ENCODE results near the gene MRPL46.
"Not testable (repeated sequence)": the region's sequence is repeated elsewhere in the genome, so short reads cannot be mapped to it uniquely, and the experiment has no call there.

Gene MRPL46

DNA sequence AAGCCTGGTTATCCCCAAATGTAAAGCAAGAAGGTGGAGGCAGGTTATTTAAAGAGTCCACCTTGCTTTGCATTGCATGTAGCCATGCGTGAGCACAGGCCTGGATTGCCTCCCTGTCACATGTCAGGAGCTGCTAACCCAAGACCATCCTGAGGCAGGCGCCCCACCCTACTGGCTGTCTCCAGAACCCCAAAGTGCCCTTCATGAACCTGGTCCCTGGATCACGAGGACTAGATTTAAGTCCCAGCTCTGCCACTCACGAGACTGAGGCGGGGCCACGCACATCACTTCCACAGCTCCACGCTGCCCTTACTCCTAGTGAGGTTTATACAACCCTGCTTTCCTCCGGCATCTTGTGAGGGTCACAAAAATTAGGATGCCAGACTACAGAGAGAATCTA, 17.6 kb downstream of the MRPL46 start:
- no peak for DNase-seq
- intact Hi-C loops (cut with DNase I): loop anchor here (5.0 kb wide), 1 partner anchor 322 kb away; no protein-coding TSS in a partner anchor

DNA sequence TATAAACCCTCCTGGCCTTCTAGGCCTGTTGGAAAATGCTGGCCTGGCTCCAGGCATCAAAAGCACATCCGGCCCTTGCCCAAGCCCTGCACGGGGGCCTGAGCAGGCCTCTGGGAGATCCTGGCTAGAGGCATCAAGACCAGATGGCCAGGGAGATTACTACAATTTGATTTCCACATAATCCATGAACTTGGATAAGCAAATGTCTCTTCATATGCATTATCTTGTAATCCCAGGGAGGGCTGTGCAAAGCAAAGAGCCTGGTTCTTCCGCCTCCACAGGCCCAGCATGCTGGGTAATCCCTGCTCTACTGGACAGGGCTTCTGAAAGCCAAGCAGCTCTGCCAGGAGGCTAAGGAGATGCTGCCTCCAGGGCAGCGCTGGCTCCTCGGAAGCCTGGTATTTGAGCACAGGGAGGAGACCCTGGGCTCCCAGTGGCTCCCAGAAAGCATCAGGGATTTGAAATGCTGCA, 18.2 kb downstream of the MRPL46 start:
- intact Hi-C loops (cut with DNase I): loop anchor here (5.0 kb wide), 1 partner anchor 322 kb away; no protein-coding TSS in a partner anchor
- DNase-seq: no peak

DNA sequence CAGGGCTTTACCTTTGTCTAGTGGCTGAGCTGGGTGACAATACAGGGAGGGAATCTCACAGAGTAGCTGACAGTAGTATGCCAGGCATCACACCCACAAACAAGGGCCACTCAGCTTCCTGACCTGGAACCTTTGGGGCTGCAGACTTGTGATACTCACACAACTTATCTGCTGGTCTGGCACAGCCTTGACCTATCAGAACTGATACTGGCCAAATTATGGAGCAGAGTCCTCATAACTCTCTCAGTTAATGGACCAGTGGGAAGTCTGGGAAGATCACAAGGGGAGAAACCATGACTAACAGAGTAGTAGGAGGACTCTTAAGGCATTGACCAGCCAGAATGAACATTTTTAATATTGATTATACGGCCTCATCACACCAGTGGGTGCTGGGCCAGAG, 19.4 kb downstream of the MRPL46 start:
- intact Hi-C loops (cut with DNase I): loop anchor here (5.0 kb wide), 1 partner anchor 320 kb away; no protein-coding TSS in a partner anchor
- DNase-seq: no peak

DNA sequence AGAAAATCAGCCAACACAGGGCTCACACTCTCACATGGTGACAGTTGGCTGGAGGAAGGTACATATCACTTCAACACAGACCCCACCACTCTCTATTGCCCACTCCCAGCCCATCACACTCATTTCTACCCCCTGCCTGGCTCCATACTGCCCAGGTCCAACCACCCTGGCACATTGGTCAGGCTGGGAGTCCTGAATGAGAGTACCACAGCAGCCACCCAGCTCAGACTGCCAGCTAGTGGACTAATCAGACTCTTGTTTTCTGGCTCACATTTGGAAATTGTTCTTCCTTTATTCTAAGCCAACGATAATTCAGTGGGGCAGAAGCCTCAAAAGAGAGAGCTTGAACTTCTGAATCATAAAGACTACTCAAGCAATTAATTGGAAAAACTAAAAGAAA, 20.0 kb downstream of the MRPL46 start:
- intact Hi-C loops (cut with DNase I): loop anchor here (5.0 kb wide), 1 partner anchor 320 kb away; no protein-coding TSS in a partner anchor
- no peak for DNase-seq

DNA sequence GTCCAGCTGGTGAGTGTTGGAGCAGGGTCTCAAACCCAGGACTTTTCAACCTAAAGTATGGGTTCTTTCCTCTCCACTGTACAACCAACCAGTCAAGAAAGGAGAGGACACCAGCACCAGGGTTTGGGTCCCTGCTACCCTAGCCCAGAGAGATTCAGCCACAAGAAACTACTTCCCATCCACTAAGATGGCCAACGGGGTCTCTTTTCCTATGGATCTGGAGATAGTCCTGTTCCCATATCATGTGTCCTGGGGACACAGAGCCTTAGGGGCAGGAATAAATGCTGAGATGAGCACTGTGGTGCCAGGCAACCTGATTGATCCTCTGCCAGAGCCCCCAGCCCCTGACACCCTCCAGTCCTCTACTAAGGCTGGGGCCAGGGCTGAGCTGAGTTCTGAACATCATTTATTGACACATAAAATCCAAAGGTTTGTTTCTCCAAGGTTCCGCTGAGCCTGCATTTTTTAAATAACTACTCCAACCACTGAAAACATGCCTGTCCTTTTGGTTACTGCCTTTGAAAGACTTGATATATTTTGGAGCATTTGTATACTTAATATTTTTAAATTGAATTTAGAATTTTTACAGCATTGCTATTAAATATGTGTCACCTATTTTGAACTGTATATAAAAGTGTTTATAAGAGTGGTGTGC, 26.0 kb downstream of the MRPL46 start:
- no peak for DNase-seq
- intact Hi-C loops (cut with DNase I): no loop called here

DNA sequence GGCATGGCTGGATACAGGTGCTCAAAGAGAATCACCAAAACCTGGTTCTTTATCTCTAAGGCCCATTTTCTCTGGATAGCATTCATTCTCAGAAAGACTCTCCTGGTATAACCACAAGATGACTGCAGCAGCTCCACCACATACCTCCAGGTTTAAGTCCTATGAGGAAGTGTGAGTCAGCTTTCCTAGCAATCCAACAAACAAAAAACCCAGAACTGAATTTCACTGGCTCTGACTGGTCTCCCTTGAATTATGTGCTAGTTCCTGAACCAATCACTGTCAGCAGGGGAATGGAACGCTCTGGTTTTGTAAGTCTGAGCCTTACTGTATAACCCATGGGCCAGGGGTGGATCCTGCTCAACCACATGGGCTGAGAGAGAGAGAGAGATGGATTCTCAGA, 27.2 kb downstream of the MRPL46 start:
- DNase-seq: no peak
- intact Hi-C loops (cut with DNase I): no loop called here

DNA sequence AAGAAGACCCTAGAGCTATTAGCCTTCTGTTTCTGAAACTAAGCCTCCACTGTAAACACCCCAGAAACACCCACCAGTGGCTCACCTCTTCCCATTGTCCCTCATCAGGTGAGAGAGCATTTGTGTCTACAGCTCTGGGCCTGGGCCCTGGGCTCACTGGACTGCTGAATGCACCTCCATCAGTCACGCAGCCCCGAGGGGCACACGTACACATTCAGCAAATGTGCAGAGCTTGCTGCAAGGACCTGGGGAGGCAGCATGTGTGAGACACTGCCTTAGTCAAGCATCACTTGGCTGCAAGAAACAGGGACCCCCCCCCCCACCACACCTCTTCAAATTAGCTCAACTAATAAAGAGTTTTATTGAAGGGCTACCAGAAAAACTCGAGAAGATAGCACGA, 29.0 kb downstream of the MRPL46 start:
- no peak for DNase-seq

DNA sequence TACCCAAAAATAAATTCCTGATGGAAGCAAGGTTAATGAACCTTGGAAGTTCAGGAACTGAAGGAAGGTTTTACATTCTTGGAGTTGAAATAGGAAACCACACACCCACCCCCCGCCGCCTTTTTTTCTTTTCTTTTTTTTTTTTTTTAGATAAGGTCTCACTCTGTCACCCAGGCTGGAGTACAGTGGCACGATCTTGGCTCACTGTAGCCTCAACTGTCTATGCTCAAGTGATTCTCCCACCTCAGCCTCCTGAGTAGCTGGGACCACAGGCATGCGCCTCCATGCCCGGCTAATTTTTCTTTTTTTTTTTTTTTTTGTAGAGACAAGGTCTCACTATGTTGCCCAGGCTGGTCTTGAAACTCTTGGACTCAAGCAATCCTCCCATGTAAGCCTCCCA, 33.1 kb downstream of the MRPL46 start:
- intact Hi-C loops (cut with DNase I); DNase-seq: not testable (repeated sequence)

More for the DNA sequence above, 29.0 kb downstream of the MRPL46 start:
- intact Hi-C loops (cut with DNase I): no loop called here

DNA sequence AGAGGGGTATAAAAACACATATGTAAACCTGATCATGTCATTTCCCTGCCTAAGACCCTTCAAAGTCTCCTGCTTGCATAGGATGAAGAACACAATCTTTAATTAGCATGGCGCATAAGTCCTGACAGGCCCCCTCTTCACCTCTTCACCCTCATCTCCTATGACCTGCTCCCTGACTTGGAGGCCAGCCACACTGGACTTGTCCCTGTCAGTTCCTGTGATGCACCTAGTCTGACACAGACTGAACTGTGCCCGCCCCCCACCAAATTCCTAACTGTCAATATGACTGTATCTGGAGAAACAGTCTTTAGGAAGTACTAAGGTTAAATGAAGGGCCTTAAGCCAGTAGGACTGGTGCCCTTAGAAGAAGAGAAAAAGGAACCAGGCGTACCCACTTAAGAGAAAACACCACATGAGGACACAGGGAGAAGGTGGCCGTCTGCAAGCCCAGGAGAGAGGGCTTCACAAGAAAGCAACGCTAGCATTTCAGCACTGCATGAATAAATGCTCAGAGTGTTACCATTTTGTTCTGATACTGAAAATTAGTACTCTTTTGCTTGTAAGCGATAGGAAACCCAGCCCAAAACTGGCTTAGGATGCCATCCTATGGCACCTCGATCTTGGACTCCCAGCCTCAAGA, 34.0 kb downstream of the MRPL46 start:
- peak in 1 of 10 donors; percentile 52 for DNase-seq
- intact Hi-C loops (cut with DNase I): no loop called here

DNA sequence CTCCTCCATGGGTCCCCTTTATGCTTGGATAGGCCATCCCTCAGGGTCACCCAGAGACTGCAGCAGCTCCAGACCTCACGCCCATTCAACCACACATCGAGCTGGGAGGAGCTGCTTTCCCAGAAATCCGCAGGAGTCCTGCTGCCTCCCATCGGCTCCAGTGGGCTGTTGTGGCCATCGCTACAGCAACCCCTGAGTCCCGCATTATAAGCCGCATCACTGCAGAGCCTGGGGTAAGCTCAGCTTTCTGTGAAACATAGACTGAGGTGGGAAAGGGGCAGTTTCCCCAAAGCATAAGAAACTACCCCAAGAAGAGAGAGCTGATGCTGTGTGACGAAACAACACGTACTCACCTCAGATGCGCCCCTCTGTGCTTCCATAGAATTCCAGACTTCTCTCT, 35.7 kb downstream of the MRPL46 start:
- intact Hi-C loops (cut with DNase I): no loop called here
- no peak for DNase-seq

DNA sequence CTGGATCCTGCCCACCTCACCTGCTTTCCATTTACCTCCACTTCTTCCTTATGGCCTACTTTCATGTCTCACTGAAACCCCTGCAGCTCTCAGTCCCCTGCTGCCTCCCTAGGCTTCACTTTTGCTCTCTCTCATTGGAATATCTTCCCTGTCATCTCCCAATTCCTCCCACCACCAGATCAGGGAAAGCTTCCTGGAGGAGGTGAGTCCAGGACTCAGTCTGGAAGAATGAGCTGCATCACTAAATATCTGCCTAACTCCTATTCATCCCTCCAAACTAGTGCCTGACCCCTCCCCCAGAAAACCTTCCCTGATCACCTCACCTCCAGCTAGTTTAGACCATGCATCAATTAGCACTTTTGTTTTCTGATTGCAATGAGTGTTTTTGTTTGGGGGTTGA, 37.1 kb downstream of the MRPL46 start:
- intact Hi-C loops (cut with DNase I): no loop called here
- no peak for DNase-seq

DNA sequence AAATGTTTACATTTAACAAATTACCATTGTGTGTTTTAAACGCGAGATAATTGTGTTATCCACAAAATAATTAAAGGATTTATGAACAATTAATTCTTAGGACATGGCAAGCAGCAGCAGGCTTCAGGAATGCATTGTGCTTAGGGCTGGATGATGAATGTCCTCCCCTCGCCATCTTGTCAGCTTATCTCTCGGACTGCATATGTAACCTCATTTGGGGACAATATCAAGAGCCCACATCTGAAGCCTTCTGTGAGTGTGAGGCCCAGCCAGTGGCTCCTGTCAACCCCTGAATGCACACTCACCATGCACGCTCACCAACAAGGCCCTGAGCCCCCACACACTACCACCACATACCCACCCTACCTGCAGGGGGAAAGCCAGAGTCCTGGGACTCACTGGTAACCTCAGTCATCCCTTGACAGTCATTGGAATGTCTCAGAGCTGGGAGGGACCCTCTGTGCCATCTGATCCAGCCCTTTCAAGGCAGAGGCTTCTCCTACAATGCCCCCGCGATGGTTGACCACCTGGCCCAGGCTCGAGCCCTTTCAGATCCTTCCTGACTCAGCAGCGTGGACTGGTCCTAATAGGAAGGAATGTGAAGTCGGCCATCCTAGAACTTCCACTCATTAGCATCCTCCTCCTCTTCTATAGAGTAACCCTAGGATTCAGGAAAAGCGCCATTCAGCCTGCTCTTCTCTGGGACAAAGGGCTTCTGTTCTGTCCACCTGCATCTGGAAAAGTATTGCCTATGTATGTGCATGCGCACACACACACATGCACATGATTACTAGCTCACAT, 38.2 kb downstream of the MRPL46 start:
- peak in 1 of 10 donors; percentile 39 for DNase-seq
- intact Hi-C loops (cut with DNase I): no loop called here

DNA sequence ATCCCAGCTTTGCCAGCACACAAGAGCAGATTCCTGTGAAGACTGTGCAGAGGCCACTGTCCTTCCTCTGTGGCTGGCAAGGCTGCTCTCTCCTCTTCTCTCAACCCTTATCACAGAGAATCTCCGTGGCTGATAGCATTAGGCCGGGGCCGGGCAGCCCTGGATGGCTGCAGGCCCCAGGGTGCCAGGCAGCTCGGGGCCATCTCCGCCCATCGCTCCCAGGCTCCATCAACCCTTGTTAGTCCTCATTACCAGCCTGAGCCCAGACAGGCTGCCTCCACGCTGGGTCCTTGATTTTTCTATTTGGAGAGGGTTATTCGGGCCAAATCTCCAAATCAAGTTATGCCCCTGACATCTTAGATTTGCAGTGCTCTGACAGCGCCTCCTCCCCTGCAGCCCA, 39.1 kb downstream of the MRPL46 start:
- intact Hi-C loops (cut with DNase I): no loop called here
- DNase-seq: no peak

DNA sequence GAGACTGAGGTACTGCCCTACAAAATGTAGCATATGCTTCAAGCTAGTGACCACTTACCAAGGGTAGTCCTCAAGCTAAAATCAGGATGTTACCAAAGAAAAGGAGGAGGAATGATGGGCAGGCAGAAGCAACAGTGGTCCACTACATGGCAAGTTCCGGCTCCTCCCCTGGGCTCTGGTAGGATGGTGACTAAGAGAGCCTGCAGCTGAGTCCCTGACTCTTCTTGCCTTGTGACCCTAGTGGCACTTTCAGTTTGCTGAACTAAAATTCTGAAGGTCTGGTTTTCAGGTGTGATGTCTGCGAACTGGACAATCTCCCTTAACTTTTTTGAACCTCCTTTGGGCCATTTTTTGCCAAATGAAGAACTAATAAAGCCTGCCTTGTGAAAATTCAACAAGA, 40.9 kb downstream of the MRPL46 start:
- intact Hi-C loops (cut with DNase I): no loop called here
- DNase-seq: no peak

DNA sequence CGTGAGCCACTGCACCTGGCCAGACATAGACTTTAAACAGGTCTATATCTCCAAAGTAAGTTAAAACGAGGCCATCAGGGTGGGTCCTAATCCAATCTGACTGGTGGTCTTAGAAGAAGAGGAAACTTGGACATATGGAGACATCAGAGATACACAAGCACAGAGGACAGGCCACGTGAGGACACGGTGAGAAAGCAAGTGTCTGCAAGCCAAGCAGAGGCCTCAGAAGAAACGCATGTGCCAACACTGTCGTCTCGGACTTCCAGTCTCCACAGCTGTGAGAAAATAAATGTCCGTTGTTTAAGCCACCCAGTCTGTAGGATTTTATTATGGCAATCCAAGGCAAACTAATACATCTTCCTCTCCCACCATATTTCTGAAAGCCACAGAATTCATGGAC, 43.9 kb downstream of the MRPL46 start:
- intact Hi-C loops (cut with DNase I): no loop called here
- DNase-seq: no peak

DNA sequence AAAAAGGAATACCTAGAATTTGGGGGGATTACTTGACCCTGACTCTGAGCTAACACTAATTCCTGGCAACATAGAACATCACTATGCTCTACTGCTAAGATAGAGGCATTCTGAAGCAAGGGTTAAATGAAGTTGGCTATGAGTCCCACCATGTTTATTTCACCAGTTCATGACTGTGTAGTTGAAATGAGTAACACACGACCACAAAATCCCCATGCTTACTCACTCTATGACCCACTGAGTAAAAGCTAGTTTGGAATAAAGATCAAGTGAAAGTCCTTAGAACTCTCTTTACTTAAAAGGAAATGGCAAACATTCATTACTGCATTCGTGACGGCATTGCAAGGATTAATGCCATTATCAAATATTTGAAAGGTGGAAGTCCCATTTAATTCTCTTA, 47.4 kb downstream of the MRPL46 start:
- intact Hi-C loops (cut with DNase I): no loop called here
- no peak for DNase-seq

Measured in posterior cingulate gyrus (tissue), 11 donors.